ENCODE results near the gene PLA2G2E.
"Not testable (repeated sequence)": the region's sequence is repeated elsewhere in the genome, so short reads cannot be mapped to it uniquely, and the experiment has no call there.

Gene PLA2G2E

GRCh38 chr1:19934336-19934735, 10.9 kb upstream of the PLA2G2E start:
- FAIRE-seq (no peak), DNase-seq (ENCODE audit: extremely low spot score, insufficient read length, low read depth) (no peak)

- no peak for DNase-seq (ENCODE audit: extremely low spot score, insufficient read length, low read depth)
- no peak for FAIRE-seq
Measured at GRCh38 chr1:19932866-19933265, 9.4 kb upstream of the PLA2G2E start.

GRCh38 chr1:19927130-19927421, 3.7 kb upstream of the PLA2G2E start:
- not testable (repeated sequence) for FAIRE-seq; DNase-seq (ENCODE audit: extremely low spot score, insufficient read length, low read depth)

GRCh38 chr1:19926296-19927129, 3.1 kb upstream of the PLA2G2E start:
- no peak for DNase-seq (ENCODE audit: extremely low spot score, insufficient read length, low read depth)

GRCh38 chr1:19925342-19926070, 2.1 kb upstream of the PLA2G2E start:
- DNase-seq (ENCODE audit: extremely low spot score, insufficient read length, low read depth), result no peak

More at GRCh38 chr1:19926296-19927129, 3.1 kb upstream of the PLA2G2E start:
- no peak for FAIRE-seq

GRCh38 chr1:19923953-19924346, 533 bp upstream of the PLA2G2E start:
- no peak for FAIRE-seq
- no peak for DNase-seq (ENCODE audit: extremely low spot score, insufficient read length, low read depth)

More at GRCh38 chr1:19925342-19926070, 2.1 kb upstream of the PLA2G2E start:
- no peak for FAIRE-seq

- no peak for FAIRE-seq
Measured at GRCh38 chr1:19922015-19922688, 1.3 kb downstream of the PLA2G2E start.

GRCh38 chr1:19921310-19921709, 2.1 kb downstream of the PLA2G2E start:
- DNase-seq (ENCODE audit: extremely low spot score, insufficient read length, low read depth) (no peak), FAIRE-seq (no peak)

More at GRCh38 chr1:19922015-19922688, 1.3 kb downstream of the PLA2G2E start:
- DNase-seq (ENCODE audit: extremely low spot score, insufficient read length, low read depth), result no peak

- FAIRE-seq, result no peak
- no peak for DNase-seq (ENCODE audit: extremely low spot score, insufficient read length, low read depth)
Measured at GRCh38 chr1:19920132-19920710, 3.2 kb downstream of the PLA2G2E start.

GRCh38 chr1:19918057-19918456, 5.4 kb downstream of the PLA2G2E start:
- FAIRE-seq (peak; percentile 90), DNase-seq (ENCODE audit: extremely low spot score, insufficient read length, low read depth) (peak; percentile 69)

GRCh38 chr1:19910650-19911049, 12.8 kb downstream of the PLA2G2E start:
- FAIRE-seq (no peak), DNase-seq (ENCODE audit: extremely low spot score, insufficient read length, low read depth) (no peak)

GRCh38 chr1:19909971-19910370, 13.4 kb downstream of the PLA2G2E start:
- DNase-seq (ENCODE audit: extremely low spot score, insufficient read length, low read depth) (no peak), FAIRE-seq (no peak)

- FAIRE-seq (no peak), DNase-seq (ENCODE audit: extremely low spot score, insufficient read length, low read depth) (no peak)
Measured at GRCh38 chr1:19909392-19909791, 14.0 kb downstream of the PLA2G2E start.

- DNase-seq (ENCODE audit: extremely low spot score, insufficient read length, low read depth) (no peak), FAIRE-seq (no peak)
Measured at GRCh38 chr1:19907456-19907855, 16.0 kb downstream of the PLA2G2E start.

- no peak for FAIRE-seq
- DNase-seq (ENCODE audit: extremely low spot score, insufficient read length, low read depth), result no peak
Measured at GRCh38 chr1:19903621-19904020, 19.8 kb downstream of the PLA2G2E start.

- DNase-seq (ENCODE audit: extremely low spot score, insufficient read length, low read depth) (no peak), FAIRE-seq (no peak)
Measured at GRCh38 chr1:19901653-19902052, 21.8 kb downstream of the PLA2G2E start.

- DNase-seq (ENCODE audit: extremely low spot score, insufficient read length, low read depth) (no peak), FAIRE-seq (no peak)
Measured at GRCh38 chr1:19894218-19894617, 29.2 kb downstream of the PLA2G2E start.

- no peak for FAIRE-seq
- DNase-seq (ENCODE audit: extremely low spot score, insufficient read length, low read depth), result no peak
Measured at GRCh38 chr1:19893687-19894086, 29.7 kb downstream of the PLA2G2E start.

GRCh38 chr1:19892628-19893168, 30.7 kb downstream of the PLA2G2E start:
- FAIRE-seq (no peak), DNase-seq (ENCODE audit: extremely low spot score, insufficient read length, low read depth) (no peak)

GRCh38 chr1:19892129-19892528, 31.3 kb downstream of the PLA2G2E start:
- no peak for FAIRE-seq
- DNase-seq (ENCODE audit: extremely low spot score, insufficient read length, low read depth), result no peak
